Endometrial microvascular endothelial cells (primary cell): Measurements from ENCODE around the gene ATP5F1D. TPM values are rescaled to one million over a fixed set of nuclear protein-coding genes. Genes with fewer than 3 reads are reported as not detected.

Experiments
- in situ Hi-C: cut with HindIII; loops from 2 replicates; pipeline ENCODE4 v1.10.0; 2017; ENCODE audit warnings: low sequenced_read_pairs, low pct_unique_long_range_greater_than_20kb; ENCODE audit errors: inconsistent ontology term
- total RNA-seq: library from RNA; depleted of rRNA; stranded (reverse); fragments of >200 nt; gene quantifications from one replicate; pipeline ENCODE4 v1.2.3, GENCODE V29; 2015; ENCODE audit errors: inconsistent ontology term

Gene ATP5F1D
- total RNA-seq, 1 donor from 2014 or later, result 75.4 TPM

- in situ Hi-C loops, result no loop called here
Observed at GRCh38 chr19:1274081-1274851, 32.7 kb downstream of the ATP5F1D start.

- in situ Hi-C loops, result no loop called here
Observed at GRCh38 chr19:1274852-1275259, 33.3 kb downstream of the ATP5F1D start.

GRCh38 chr19:1275260-1275975, 33.9 kb downstream of the ATP5F1D start, which contains the start of gene FAM174C:
Gene FAM174C (plus strand): TSS chr19:1275530. CDS start chr19:1275550, 20 bp downstream.
- in situ Hi-C loops, result no loop called here

DNA sequence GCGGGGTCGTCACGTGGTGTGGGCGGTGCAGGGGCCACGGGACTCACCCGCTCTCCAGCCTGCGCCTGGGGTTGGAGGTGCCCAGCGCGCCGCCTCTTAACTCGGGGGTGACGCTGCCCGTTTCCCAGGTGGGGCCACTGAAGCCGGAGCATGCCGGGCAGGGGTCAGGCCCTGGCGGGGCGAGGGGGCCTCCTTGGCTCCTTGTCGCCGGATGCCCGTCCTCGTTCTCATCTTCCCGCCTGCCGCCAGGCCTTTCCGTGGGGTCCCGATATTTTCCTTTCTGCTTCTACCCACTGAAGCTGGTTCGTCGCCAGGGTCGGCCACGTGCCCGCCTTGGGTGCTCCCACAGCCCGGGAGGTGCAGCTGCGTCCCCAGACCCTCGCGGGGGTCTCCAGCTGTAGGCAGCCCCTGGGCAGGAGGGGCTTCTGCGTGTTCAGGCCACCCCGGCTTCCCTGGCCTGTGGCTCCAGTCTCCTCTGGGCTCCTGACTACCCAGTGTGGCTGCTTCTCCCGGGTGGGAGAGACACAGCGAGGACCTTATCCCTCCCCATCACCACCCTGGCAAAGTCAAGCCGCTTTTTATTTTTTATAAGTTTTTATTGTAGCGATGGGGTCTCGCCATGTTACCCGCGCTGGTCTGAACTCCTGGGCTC, 34.6 kb downstream of the ATP5F1D start:
- in situ Hi-C loops, result no loop called here

- in situ Hi-C loops, result no loop called here
Observed at GRCh38 chr19:1276628-1277022, 35.1 kb downstream of the ATP5F1D start.

DNA sequence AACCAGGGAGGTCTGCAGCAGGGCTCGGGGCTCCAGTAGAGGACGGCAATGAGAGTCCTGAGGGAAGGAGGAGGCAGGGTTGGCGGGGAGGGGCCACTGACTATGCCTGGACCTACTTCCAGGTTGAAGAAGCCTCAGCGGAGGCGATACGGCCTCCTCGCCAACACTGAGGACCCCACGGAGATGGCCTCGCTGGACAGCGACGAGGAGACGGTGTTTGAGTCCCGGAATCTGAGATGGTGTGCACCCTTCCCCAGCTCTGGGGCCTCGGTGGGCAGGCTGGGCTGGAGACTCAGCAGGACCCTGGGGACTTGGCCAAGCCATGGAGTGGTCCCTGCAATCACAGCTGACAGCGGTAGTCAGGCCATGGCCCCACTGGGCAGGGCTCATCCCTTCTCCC, 35.5 kb downstream of the ATP5F1D start:
- in situ Hi-C loops, result no loop called here

- in situ Hi-C loops, result no loop called here
Observed at GRCh38 chr19:1278074-1278473, 36.5 kb downstream of the ATP5F1D start.

- in situ Hi-C loops, result no loop called here
Observed at GRCh38 chr19:1278713-1279660, 37.4 kb downstream of the ATP5F1D start.

GRCh38 chr19:1279782-1280341, 38.3 kb downstream of the ATP5F1D start:
- in situ Hi-C loops, result no loop called here

DNA sequence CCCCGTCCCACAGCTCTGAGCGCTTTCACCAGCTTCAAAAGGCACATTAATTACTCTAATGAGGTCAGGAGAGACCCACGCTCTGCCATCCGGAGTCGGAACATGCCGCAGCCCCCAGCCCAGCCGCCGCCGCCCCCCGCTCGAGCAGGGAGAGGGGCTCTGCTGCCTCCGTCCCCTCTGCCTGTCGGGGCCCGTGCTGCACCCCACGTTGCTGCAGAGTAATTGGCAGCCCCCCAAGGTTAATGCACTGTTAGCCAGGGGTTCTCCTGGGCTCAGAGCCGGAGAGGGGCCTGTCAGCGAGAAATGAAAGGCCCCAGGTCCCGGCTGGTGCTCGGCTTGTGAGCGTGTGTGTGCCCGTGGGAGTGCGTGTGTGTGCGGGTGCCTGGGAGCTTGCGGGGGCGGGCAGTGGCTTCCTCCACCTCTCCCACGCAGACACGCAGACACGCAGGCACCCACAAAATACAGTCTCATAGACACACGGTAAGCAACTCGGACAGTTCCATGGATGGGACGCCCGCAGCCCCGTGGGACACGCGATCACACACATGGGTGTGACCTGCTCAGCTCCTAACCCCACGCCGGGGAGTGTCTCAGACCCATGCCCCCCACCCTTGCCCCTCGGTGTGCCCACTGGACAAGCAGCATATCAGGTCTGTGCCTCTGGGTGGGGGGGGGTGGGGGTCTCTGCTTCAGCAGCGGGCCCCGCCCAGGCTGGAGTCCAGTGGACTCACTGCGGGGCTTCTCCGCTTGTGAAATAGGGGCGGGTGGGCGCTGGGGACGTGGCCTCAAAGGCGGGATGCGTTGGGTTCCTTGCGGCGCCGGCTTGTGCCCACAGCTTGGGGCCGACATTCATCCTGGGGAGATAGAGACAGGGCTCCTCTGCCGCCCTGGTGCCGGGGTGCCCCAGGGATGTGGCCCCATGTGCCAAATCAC, 39.4 kb downstream of the ATP5F1D start:
- in situ Hi-C loops, result no loop called here

- in situ Hi-C loops, result no loop called here
Observed at GRCh38 chr19:1281569-1282287, 40.2 kb downstream of the ATP5F1D start.

- in situ Hi-C loops, result no loop called here
Observed at GRCh38 chr19:1282588-1283206, 41.1 kb downstream of the ATP5F1D start.

GRCh38 chr19:1283207-1283916, 41.8 kb downstream of the ATP5F1D start:
- in situ Hi-C loops, result no loop called here

- in situ Hi-C loops, result no loop called here
Observed at GRCh38 chr19:1283917-1284292, 42.4 kb downstream of the ATP5F1D start.

DNA sequence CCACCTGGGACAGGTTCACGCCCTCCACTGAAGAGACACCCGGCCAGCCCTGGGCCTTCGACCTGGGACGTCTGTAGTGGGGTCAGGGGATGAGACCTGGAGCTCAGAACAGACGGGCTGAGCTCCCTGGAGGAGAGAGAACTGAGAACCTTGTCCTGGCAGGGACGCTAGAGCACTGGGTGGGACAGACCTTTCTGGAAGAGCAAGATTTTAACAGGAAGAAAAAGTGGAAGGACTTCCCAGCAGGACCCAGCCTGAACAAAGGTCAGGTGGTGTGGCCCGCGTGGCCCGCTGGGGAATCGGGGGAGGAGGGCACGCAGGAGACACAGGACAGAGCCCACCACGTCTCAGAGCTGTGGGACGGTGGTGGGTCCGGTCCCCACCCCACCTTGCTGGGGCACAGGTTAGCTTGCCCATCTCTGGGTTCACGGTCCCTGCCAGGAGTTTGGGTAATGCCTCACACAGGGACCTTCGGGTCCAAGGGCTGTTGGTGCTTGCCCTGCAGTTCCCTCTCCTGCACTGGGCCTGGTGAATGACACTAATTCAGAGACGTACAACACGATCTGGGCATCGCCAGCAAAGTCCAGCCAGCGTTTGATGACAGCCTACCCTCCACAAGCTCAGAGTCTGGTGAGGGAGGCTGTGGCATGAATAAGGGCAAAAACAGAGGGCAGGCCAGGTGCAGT, 42.9 kb downstream of the ATP5F1D start:
- in situ Hi-C loops, result no loop called here
